GM12878 (cell line): ENCODE results near the gene FBXL16. TPM values are rescaled to one million over a fixed set of nuclear protein-coding genes. Genes with fewer than 3 reads are reported as not detected.

Source experiments
- ATF2 ChIP-seq: IDR thresholded peaks from 2 replicates; pipeline ENCODE4 v1.6.1; 2012; ENCODE audit warnings: low read length, inconsistent platforms
- BMI1 ChIP-seq: fragments of 450-650 bp; IDR thresholded peaks from 2 replicates; pipeline ENCODE4 v1.6.1; 2016; ENCODE audit warnings: mild to moderate bottlenecking, moderate library complexity, borderline replicate concordance
- CBFB ChIP-seq: IDR thresholded peaks from 2 replicates; pipeline ENCODE4 v1.6.1; 2016; ENCODE audit warnings: antibody characterized with exemption, low read depth
- CEBPB ChIP-seq, 2 experiments: fragments of 150-350 bp in 1 of 2; IDR thresholded peaks; 2 replicates each; pipeline ENCODE4 v1.6.1; 2012 to 2014; ENCODE audit warnings: low read depth in 2 of 2, low read length in 2 of 2, borderline replicate concordance in 1 of 2, inconsistent platforms in 1 of 2
- CREB1 ChIP-seq: IDR thresholded peaks from 2 replicates; pipeline ENCODE4 v1.6.1; 2012; ENCODE audit warnings: low read depth, mild to moderate bottlenecking, inconsistent platforms
- CREM ChIP-seq: IDR thresholded peaks from 2 replicates; pipeline ENCODE4 v1.6.1; 2014; ENCODE audit warnings: antibody characterized with exemption, low read depth
- CUX1 ChIP-seq: IDR thresholded peaks from 2 replicates; pipeline ENCODE4 v1.6.1; 2012; ENCODE audit warnings: improper control_type of control experiment, low read depth, low read length; ENCODE audit not compliant: insufficient replicate concordance
- E2F4 ChIP-seq: IDR thresholded peaks from 2 replicates; pipeline ENCODE4 v1.6.1; 2012; ENCODE audit warnings: low read depth, low read length, improper control_type of control experiment
- EZH2 ChIP-seq: IDR thresholded peaks from 2 replicates; pipeline ENCODE4 v1.6.1; 2012; ENCODE audit warnings: low read depth, mild to moderate bottlenecking, control low read depth, inconsistent platforms, low read length, borderline replicate concordance; ENCODE audit not compliant: control insufficient read depth
- HDAC6 ChIP-seq: fragments of 200-600 bp; sonication (generic); IDR thresholded peaks from one replicate; pipeline ENCODE4 v1.8.0; 2017; ENCODE audit warnings: antibody characterized with exemption; ENCODE audit not compliant: unreplicated experiment
- IRF3 ChIP-seq: fragments of 450-650 bp; IDR thresholded peaks from 2 replicates; pipeline ENCODE4 v1.6.1; 2014; ENCODE audit warnings: mild to moderate bottlenecking
- MYB ChIP-seq: fragments of 150-350 bp; IDR thresholded peaks from 2 replicates; pipeline ENCODE4 v1.6.1; 2014; ENCODE audit warnings: mild to moderate bottlenecking, low read depth, low read length, borderline replicate concordance
- NFXL1 ChIP-seq: fragments of 450-650 bp; IDR thresholded peaks from 2 replicates; pipeline ENCODE4 v1.6.1; 2017; ENCODE audit warnings: antibody characterized with exemption, mild to moderate bottlenecking, borderline replicate concordance
- NR2C1 ChIP-seq: fragments of 450-650 bp; IDR thresholded peaks from 2 replicates; pipeline ENCODE4 v1.6.1; 2017; ENCODE audit warnings: antibody characterized with exemption, mild to moderate bottlenecking, moderate library complexity
- POLR2A ChIP-seq: IDR thresholded peaks from 2 replicates; pipeline ENCODE4 v1.6.1; 2011; ENCODE audit warnings: low read depth, mild to moderate bottlenecking, low read length
- SIX5 ChIP-seq: IDR thresholded peaks from 2 replicates; pipeline ENCODE4 v1.6.1; 2011; ENCODE audit warnings: mild to moderate bottlenecking, low read depth, low read length, moderate library complexity; ENCODE audit not compliant: severe bottlenecking
- STAT1 ChIP-seq: fragments of 450-650 bp; conservative IDR thresholded peaks from 2 replicates; pipeline ENCODE4 v1.6.1; 2014; ENCODE audit warnings: antibody characterized with exemption, mild to moderate bottlenecking
- YY1 ChIP-seq: IDR thresholded peaks from 2 replicates; pipeline ENCODE4 v1.6.1; 2011; ENCODE audit warnings: low read depth, mild to moderate bottlenecking, low read length
- ZNF24 ChIP-seq: fragments of 450-650 bp; IDR thresholded peaks from 2 replicates; pipeline ENCODE4 v1.6.1; 2017; ENCODE audit warnings: antibody characterized with exemption, mild to moderate bottlenecking
- ZSCAN29 ChIP-seq: fragments of 450-650 bp; IDR thresholded peaks from 2 replicates; pipeline ENCODE4 v1.6.1; 2017; ENCODE audit warnings: mild to moderate bottlenecking, moderate library complexity
- polyA plus RNA-seq, 11 experiments: library from polyadenylated mRNA; depleted of rRNA in 4 of 11; unstranded in 6 of 11; stranded (reverse) in 5 of 11; fragments of >200 nt; fragmentation: Nextera tagmentation in 4 of 11; fragmentation: Illumina TruSeq in 1 of 11; extraction: Ambion mirVana in 4 of 11; extraction: Trizol in 1 of 11; gene quantifications; 1 replicate in 1 of 11; 2 replicates in 10 of 11; pipeline versions ENCODE4 v1.2.1 to v1.2.3, GENCODE V29; 2011 to 2016; ENCODE audit warnings: inconsistent platforms in 2 of 11, missing spikeins in 2 of 11, low read depth in 1 of 11
- total RNA-seq, 4 experiments: library from RNA; depleted of rRNA in 3 of 4; stranded (reverse); fragments of >200 nt in 3 of 4; fragmentation: Illumina TruSeq in 1 of 4; extraction: Trizol in 1 of 4; gene quantifications; 2 replicates each; pipeline versions ENCODE4 v1.2.1 to v1.2.3, GENCODE V29; 2013 to 2021

The FBXL16 gene
- total and polyA plus RNA-seq, 10 of the 15 experiments (the other 5 are each of a cell fraction or from before 2014, with no cell fraction given), result 0.13 to 1.4 (median 0.24) TPM

- TF ChIP-seq YY1, result peak; percentile 98
- TF ChIP-seq CEBPB (IDR thresholded peaks at IDR 0.05; ENCODE audit: borderline replicate concordance in 1 of 2, low read depth in 2 of 2, low read length in 2 of 2), result no peak
- TF ChIP-seq CREB1, result peak; percentile 97
- peak; percentile 72; the same call in 1 of the 2 replicates for TF ChIP-seq STAT1
- peak; percentile 53; the same call in 1 of the 2 replicates for TF ChIP-seq E2F4
- TF ChIP-seq NR2C1, result peak; percentile 60
- no peak for TF ChIP-seq EZH2
- peak; percentile 67; the same call in 1 of the 2 replicates for TF ChIP-seq ZNF24
- peak; percentile 92 for TF ChIP-seq SIX5
- peak; percentile 84 for TF ChIP-seq POLR2A
- no peak for TF ChIP-seq CBFB
- no peak for TF ChIP-seq NFXL1
- TF ChIP-seq CREM, result peak; percentile 97
- no peak; the same call in 1 of the 2 replicates for TF ChIP-seq ATF2
- TF ChIP-seq HDAC6, result no peak
- TF ChIP-seq ZSCAN29, result 0 out of 2 replicates have a peak, but pooled peaks have one; percentile 29
- no peak for TF ChIP-seq MYB
- TF ChIP-seq BMI1, result no peak
- no peak; the same call in 1 of the 2 replicates for TF ChIP-seq IRF3
- TF ChIP-seq CUX1, result peak; percentile 70
Observed at GRCh38 chr16:740764-741505, 35.3 kb upstream of the FBXL16 start, which contains the start of gene CIAO3 (continued).
